ENCODE data around the gene SATB2.

Gene SATB2

GRCh38 chr2:199228887-199229819 is 228.6 kb downstream of the SATB2 start (continued):
- TF ChIP-seq REST (tag by site-specific recombination; IDR thresholded peaks at IDR 0.05) (no peak), GLI2 (tag by site-specific recombination; IDR thresholded peaks at IDR 0.05; ENCODE audit: borderline replicate concordance, low read depth) (no peak), HOXC10 (CRISPR knock-in tag; IDR thresholded peaks at IDR 0.05) (no peak), PRDM4 (tag by site-specific recombination; IDR thresholded peaks at IDR 0.05) (no peak), INSM2 (tag by site-specific recombination; IDR thresholded peaks at IDR 0.05) (no peak), ZNF692 (tag by site-specific recombination; IDR thresholded peaks at IDR 0.05) (no peak), ZBTB26 (tag by site-specific recombination; optimal IDR thresholded peaks at IDR 0.05) (no peak), ZNF785 (tag by site-specific recombination; IDR thresholded peaks at IDR 0.05) (no peak), SCRT1 (tag by site-specific recombination; IDR thresholded peaks at IDR 0.05; ENCODE audit: borderline replicate concordance) (no peak)

GRCh38 chr2:199223791-199224190 is 233.9 kb downstream of the SATB2 start:
- H3K9me3 ChIP-seq (ENCODE audit: control insufficient read depth, insufficient read depth, low read depth, low read length), result no peaks in the 10 kb centered on the region
- no peak overlapping the region for H3K4me3 ChIP-seq (ENCODE audit: low read depth, low read length)
- H3K27ac ChIP-seq (ENCODE audit: extremely low read depth, low read depth, low read length), result no peak overlapping the region
- ChIA-PET POLR2A (no interaction called here), CTCF (no interaction called here)
- H3K4me1 ChIP-seq (ENCODE audit: control insufficient read depth, insufficient read depth, low read length), result no peaks in the 10 kb centered on the region
- H3K36me3 ChIP-seq (ENCODE audit: control insufficient read depth in 2 of 2, insufficient read depth in 1 of 2, low read length in 2 of 2), result no peaks in the 10 kb centered on the region
- TF ChIP-seq PRDM6 (tag by site-specific recombination; IDR thresholded peaks at IDR 0.05) (no peak), ZNF837 (tag by site-specific recombination; IDR thresholded peaks at IDR 0.05) (no peak), KLF9 (tag by site-specific recombination; IDR thresholded peaks at IDR 0.05; ENCODE audit: low read depth) (no peak), GLIS2 (tag by site-specific recombination; IDR thresholded peaks at IDR 0.05) (no peak), PRDM2 (tag by site-specific recombination; IDR thresholded peaks at IDR 0.05; ENCODE audit: borderline replicate concordance) (no peak), ZNF202 (tag by site-specific recombination; IDR thresholded peaks at IDR 0.05; ENCODE audit: borderline replicate concordance) (no peak), ZNF391 (tag by site-specific recombination; IDR thresholded peaks at IDR 0.05; ENCODE audit: borderline replicate concordance, low read depth) (no peak)

Data from HEK293 (cell line).